Mucosa of stomach (tissue), 1 donor: ENCODE results near the gene UGT2B17.
"Not testable (repeated sequence)": the region's sequence is repeated elsewhere in the genome, so short reads cannot be mapped to it uniquely, and the experiment has no call there.

Experiments
- H3K27me3 ChIP-seq: one replicate; pipeline ENCODE4 v1.7.0; 2013; ENCODE audit warnings: mild to moderate bottlenecking, low read length; ENCODE audit not compliant: control insufficient read depth, insufficient read depth
- H3K36me3 ChIP-seq: one replicate; pipeline ENCODE4 v1.7.0; 2013; ENCODE audit warnings: low read length; ENCODE audit not compliant: control insufficient read depth, insufficient read depth
- H3K4me1 ChIP-seq: one replicate; pipeline ENCODE4 v1.7.0; 2013; ENCODE audit warnings: mild to moderate bottlenecking, low read length; ENCODE audit not compliant: control insufficient read depth, insufficient read depth
- H3K4me3 ChIP-seq: one replicate; pipeline ENCODE4 v1.7.0; 2013; ENCODE audit warnings: low read length
- H3K9ac ChIP-seq: one replicate; pipeline ENCODE4 v1.7.0; 2013; ENCODE audit warnings: mild to moderate bottlenecking, low read length, moderate library complexity
- H3K9me3 ChIP-seq: one replicate; pipeline ENCODE4 v1.7.0; 2013; ENCODE audit warnings: mild to moderate bottlenecking, low read length, moderate library complexity; ENCODE audit not compliant: control insufficient read depth
- donor health status: Pancreatic carcinoma.

UGT2B17 gene

GRCh38 chr4:68503462-68503861 lies 72.7 kb downstream of the UGT2B17 start:
- not testable (repeated sequence) for H3K4me3 ChIP-seq, H3K9me3 ChIP-seq, H3K9ac ChIP-seq, H3K27me3 ChIP-seq, H3K4me1 ChIP-seq, H3K36me3 ChIP-seq

GRCh38 chr4:68499021-68499420 lies 77.1 kb downstream of the UGT2B17 start:
- Histone ChIP-seq H3K4me1 (no peaks in the 10 kb centered on the region), H3K9ac (no peak overlapping the region)

GRCh38 chr4:68498413-68499007 lies 77.6 kb downstream of the UGT2B17 start:
- Histone ChIP-seq H3K9ac (no peak overlapping the region), H3K4me1 (no peaks in the 10 kb centered on the region), H3K4me3 (no peak overlapping the region), H3K27me3 (no peaks in the 10 kb centered on the region), H3K36me3 (no peaks in the 10 kb centered on the region), H3K9me3 (no peaks in the 10 kb centered on the region)

More at GRCh38 chr4:68499021-68499420, 77.1 kb downstream of the UGT2B17 start:
- Histone ChIP-seq H3K4me3 (no peak overlapping the region), H3K36me3 (no peaks in the 10 kb centered on the region), H3K27me3 (no peaks in the 10 kb centered on the region), H3K9me3 (no peaks in the 10 kb centered on the region)

GRCh38 chr4:68494688-68495087 lies 81.4 kb downstream of the UGT2B17 start:
- H3K4me1 ChIP-seq: no peaks in the 10 kb centered on the region
- H3K9ac ChIP-seq: no peak overlapping the region
- no peak overlapping the region for H3K4me3 ChIP-seq
- no peaks in the 10 kb centered on the region for H3K9me3 ChIP-seq
- H3K36me3 ChIP-seq: no peaks in the 10 kb centered on the region
- no peaks in the 10 kb centered on the region for H3K27me3 ChIP-seq

- H3K9me3 ChIP-seq: no peaks in the 10 kb centered on the region
- no peak overlapping the region for H3K4me3 ChIP-seq
- H3K4me1 ChIP-seq: no peaks in the 10 kb centered on the region
- no peak overlapping the region for H3K9ac ChIP-seq
- no peaks in the 10 kb centered on the region for H3K36me3 ChIP-seq
- no peaks in the 10 kb centered on the region for H3K27me3 ChIP-seq
These were observed 85.2 kb downstream of the UGT2B17 start for GRCh38 chr4:68490826-68491457.

GRCh38 chr4:68489338-68489737 lies 86.8 kb downstream of the UGT2B17 start:
- no peaks in the 10 kb centered on the region for H3K9me3 ChIP-seq
- no peaks in the 10 kb centered on the region for H3K27me3 ChIP-seq
- no peaks in the 10 kb centered on the region for H3K36me3 ChIP-seq
- H3K4me1 ChIP-seq: no peaks in the 10 kb centered on the region
- no peak overlapping the region for H3K4me3 ChIP-seq
- H3K9ac ChIP-seq: no peak overlapping the region
